HUES48 (cell line): ENCODE results near the gene MFSD2A.

ENCODE experiments used
- H3K27ac ChIP-seq: one replicate; pipeline ENCODE4 v1.7.0; 2013; ENCODE audit warnings: low read depth, low read length, inconsistent platforms
- H3K27me3 ChIP-seq: 2 replicates; pipeline ENCODE4 v1.6.1; 2013; ENCODE audit warnings: mild to moderate bottlenecking, low read length; ENCODE audit not compliant: control insufficient read depth, insufficient read depth
- H3K36me3 ChIP-seq: 2 replicates; pipeline ENCODE4 v1.6.1; 2013; ENCODE audit warnings: low read length; ENCODE audit not compliant: control insufficient read depth, insufficient read depth
- H3K4me1 ChIP-seq: 2 replicates; pipeline ENCODE4 v1.6.1; 2013; ENCODE audit warnings: mild to moderate bottlenecking, low read length; ENCODE audit not compliant: control insufficient read depth, insufficient read depth
- H3K4me3 ChIP-seq: 2 replicates; pipeline ENCODE4 v1.5.1; 2013; ENCODE audit warnings: mild to moderate bottlenecking, low read depth, low read length
- H3K9ac ChIP-seq: 2 replicates; pipeline ENCODE4 v1.6.1; 2013; ENCODE audit warnings: mild to moderate bottlenecking, low read depth, low read length, moderate library complexity
- H3K9me3 ChIP-seq: 2 replicates; pipeline ENCODE4 v1.6.1; 2013; ENCODE audit warnings: low read length; ENCODE audit not compliant: control insufficient read depth, insufficient read depth

MFSD2A gene

GRCh38 chr1:39940980-39941871, 13.7 kb upstream of the MFSD2A start:
- Histone ChIP-seq H3K9ac (no peak overlapping the region), H3K36me3 (no peaks in the 10 kb centered on the region), H3K4me3 (no peak overlapping the region), H3K27me3 (no peaks in the 10 kb centered on the region), H3K27ac (no peak overlapping the region), H3K9me3 (no peaks in the 10 kb centered on the region), H3K4me1 (0 out of 2 replicates have a peak, but pooled peaks cover 5% of the 10 kb centered on the region)

GRCh38 chr1:39943471-39944290, 11.3 kb upstream of the MFSD2A start:
- H3K27ac ChIP-seq, result no peak overlapping the region
- H3K36me3 ChIP-seq, result no peaks in the 10 kb centered on the region
- H3K9me3 ChIP-seq, result no peaks in the 10 kb centered on the region
- no peaks in the 10 kb centered on the region for H3K27me3 ChIP-seq
- no peak overlapping the region for H3K9ac ChIP-seq
- 0 out of 2 replicates have a peak, but pooled peaks cover 5% of the 10 kb centered on the region for H3K4me1 ChIP-seq
- no peak overlapping the region for H3K4me3 ChIP-seq

DNA sequence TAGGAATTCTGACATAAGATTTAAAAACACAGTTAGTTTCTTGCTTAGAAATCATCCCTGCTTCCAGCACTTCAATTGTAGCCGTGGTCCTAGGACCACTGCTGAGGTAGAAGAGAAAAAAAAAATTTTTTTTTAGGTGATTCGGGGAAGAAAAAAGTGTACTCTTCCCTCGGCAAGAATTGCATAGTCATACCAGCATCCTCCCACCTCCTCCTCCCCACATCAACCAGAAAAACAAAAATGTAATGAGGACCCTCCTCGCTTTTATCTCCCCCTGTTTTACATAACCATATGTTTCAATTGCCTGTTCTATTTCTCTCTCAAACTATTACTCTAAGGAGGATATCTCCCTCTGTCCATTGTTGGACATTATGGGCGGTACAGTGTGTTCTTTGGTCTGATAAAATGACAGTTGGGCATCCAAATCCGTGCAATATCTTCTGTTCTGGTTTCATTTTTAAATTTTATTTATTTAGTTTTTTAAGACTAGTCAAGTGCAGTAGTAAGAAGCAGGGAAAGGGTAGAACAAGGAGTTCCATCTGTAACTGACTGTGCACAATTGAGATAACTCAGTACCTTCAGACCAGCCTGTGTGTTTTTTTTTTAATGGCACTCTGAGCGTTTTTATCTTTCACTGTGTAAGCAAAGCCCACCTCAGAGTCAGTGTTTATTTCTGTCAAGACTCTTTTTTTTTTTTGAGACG, 10.4 kb upstream of the MFSD2A start:
- no peak overlapping the region for H3K4me3 ChIP-seq
- peaks cover 8% of the 10 kb centered on the region for H3K4me1 ChIP-seq
- H3K36me3 ChIP-seq, result no peaks in the 10 kb centered on the region
- no peak overlapping the region for H3K9ac ChIP-seq
- H3K9me3 ChIP-seq, result no peaks in the 10 kb centered on the region
- H3K27me3 ChIP-seq, result no peaks in the 10 kb centered on the region
- H3K27ac ChIP-seq, result no peak overlapping the region

DNA sequence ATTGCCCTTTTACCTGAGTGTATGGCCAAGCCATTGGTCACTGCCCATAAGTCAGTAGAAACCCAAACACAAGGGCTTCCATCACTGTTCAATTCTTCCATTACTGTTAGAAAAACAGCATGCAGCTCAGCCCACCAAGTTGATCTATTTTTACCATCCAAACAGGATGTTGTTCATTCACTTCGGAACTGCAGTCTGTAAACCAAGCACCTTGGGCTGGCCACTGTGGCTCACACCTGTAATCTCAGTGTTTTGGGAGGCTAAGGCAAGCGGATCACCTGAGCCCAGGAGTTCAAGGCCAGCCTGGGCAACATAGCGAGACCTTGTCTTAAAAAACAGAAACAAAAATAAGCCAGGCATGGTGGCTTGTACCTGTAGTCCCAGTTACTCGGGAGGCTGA, 8.7 kb upstream of the MFSD2A start:
- Histone ChIP-seq H3K27me3 (no peaks in the 10 kb centered on the region), H3K4me1 (peaks cover 16% of the 10 kb centered on the region), H3K36me3 (no peaks in the 10 kb centered on the region), H3K9me3 (no peaks in the 10 kb centered on the region), H3K9ac (no peak overlapping the region), H3K27ac (no peak overlapping the region), H3K4me3 (no peak overlapping the region)

- Histone ChIP-seq H3K4me1 (peaks cover 16% of the 10 kb centered on the region), H3K27ac (no peak overlapping the region), H3K27me3 (no peaks in the 10 kb centered on the region), H3K36me3 (no peaks in the 10 kb centered on the region), H3K9me3 (no peaks in the 10 kb centered on the region), H3K4me3 (no peak overlapping the region), H3K9ac (no peak overlapping the region)
Observed at GRCh38 chr1:39947260-39947659, 7.7 kb upstream of the MFSD2A start.

- no peak overlapping the region for H3K27ac ChIP-seq
- H3K4me3 ChIP-seq, result no peak overlapping the region
- H3K36me3 ChIP-seq, result no peaks in the 10 kb centered on the region
- H3K4me1 ChIP-seq, result peaks cover 15% of the 10 kb centered on the region
- H3K9me3 ChIP-seq, result no peaks in the 10 kb centered on the region
- H3K9ac ChIP-seq, result no peak overlapping the region
- H3K27me3 ChIP-seq, result peaks cover 16% of the 10 kb centered on the region
Observed at GRCh38 chr1:39949891-39950290, 5.1 kb upstream of the MFSD2A start.

- Histone ChIP-seq H3K27me3 (peaks cover 28% of the 10 kb centered on the region), H3K27ac (no peak overlapping the region), H3K4me1 (peaks cover 15% of the 10 kb centered on the region), H3K9me3 (no peaks in the 10 kb centered on the region), H3K4me3 (no peak overlapping the region), H3K9ac (no peak overlapping the region), H3K36me3 (no peaks in the 10 kb centered on the region)
Observed at GRCh38 chr1:39951926-39952325, 3.0 kb upstream of the MFSD2A start.

GRCh38 chr1:39952359-39953110, 2.4 kb upstream of the MFSD2A start:
- Histone ChIP-seq H3K9ac (no peak overlapping the region), H3K27me3 (peaks cover 28% of the 10 kb centered on the region), H3K4me3 (no peak overlapping the region), H3K27ac (no peak overlapping the region), H3K9me3 (no peaks in the 10 kb centered on the region), H3K4me1 (peaks cover 15% of the 10 kb centered on the region), H3K36me3 (0 out of 2 replicates have a peak, but pooled peaks cover 4% of the 10 kb centered on the region)

DNA sequence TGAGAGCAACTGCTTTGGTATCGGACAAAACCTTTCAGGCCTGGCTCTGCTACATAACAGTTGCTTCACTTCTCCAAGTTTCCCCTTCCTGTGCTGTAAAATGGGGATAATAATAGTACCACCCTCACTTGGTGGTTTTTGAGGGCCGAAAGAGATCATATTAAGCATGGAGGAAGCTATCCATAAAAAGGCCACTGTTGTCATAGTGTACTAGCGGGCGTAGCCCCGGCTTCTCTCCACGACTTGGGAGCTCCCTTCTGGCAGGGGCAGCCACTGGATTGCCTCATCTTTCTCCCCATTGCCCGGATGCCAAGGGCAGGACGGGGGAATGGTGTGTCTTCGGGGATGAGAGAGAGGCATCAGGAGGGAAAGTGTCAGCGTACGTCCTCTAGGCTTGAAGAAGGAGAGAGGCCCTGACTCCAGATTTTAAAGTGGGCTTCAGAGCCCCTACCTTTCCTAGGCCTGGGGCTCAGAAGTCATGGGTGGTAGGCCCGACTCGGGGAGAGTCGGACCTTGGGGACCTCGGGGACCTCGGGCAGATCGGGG, 548 bp upstream of the MFSD2A start:
- Histone ChIP-seq H3K27ac (no peak overlapping the region), H3K27me3 (peaks cover 28% of the 10 kb centered on the region), H3K9me3 (no peaks in the 10 kb centered on the region), H3K4me3 (peak overlapping the region; percentile 42; the same call in 1 of the 2 replicates), H3K4me1 (peaks cover 14% of the 10 kb centered on the region), H3K36me3 (peaks cover 14% of the 10 kb centered on the region), H3K9ac (no peak overlapping the region)
